ENCODE measurements around the gene NSUN5.
"Not testable (repeated sequence)": the region's sequence is repeated elsewhere in the genome, so short reads cannot be mapped to it uniquely, and the experiment has no call there.

Gene NSUN5

DNA sequence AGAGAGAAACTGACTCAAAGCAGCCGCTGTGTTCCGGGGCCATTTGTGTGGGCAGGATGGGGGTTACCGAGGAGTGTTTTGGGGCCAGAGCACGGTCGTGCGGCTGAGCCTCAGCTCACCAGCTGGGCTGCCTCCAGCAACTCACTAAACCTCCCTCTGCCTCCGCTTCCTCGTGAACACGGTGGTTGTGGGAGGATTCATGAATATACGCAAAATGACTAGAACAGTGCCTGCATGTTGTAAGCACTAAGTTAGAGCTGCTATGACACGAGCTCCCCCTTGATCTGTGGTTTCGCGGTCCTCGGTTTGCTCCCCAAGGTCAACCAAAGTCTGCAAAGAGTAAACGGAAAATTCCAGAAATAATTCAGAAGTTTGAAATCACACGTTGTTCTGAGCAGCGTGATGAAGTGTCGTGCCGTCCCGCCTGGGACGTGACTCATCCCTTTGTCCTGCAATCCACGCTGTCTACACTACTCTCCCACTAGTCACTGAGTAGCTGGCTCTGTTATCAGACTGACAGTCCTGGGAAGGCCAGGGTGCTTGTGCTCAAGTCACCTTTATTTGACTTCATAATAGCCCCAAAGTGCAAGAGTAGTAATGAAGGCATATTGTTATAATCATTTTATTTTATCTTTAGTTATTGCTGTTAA is 41.8 kb downstream of the NSUN5 start:
- not testable (repeated sequence) for DNase-seq

GRCh38 chr7:73262416-73262815 is 46.2 kb downstream of the NSUN5 start:
- DNase-seq = not testable (repeated sequence)
